GM18870 (cell line): Measurements from ENCODE around the gene KCTD6.

Experiments
- ATAC-seq: cut with Tn5 transposase; IDR thresholded peaks from one replicate; pipeline ENCODE4 v1.9.1; 2021; ENCODE audit warnings: moderate library complexity; ENCODE audit not compliant: unreplicated experiment

KCTD6 gene

GRCh38 chr3:58484722-58485069, 7.2 kb upstream of the KCTD6 start:
- no peak for ATAC-seq

GRCh38 chr3:58485801-58486435, 6.0 kb upstream of the KCTD6 start:
- no peak for ATAC-seq

- ATAC-seq, result no peak
Measured at GRCh38 chr3:58487140-58487886, 4.6 kb upstream of the KCTD6 start.

- no peak for ATAC-seq
Measured at GRCh38 chr3:58488967-58489366, 2.9 kb upstream of the KCTD6 start.

- no peak for ATAC-seq
Measured at GRCh38 chr3:58490860-58491501, 915 bp upstream of the KCTD6 start.

GRCh38 chr3:58492494-58492905, 604 bp downstream of the KCTD6 start:
- ATAC-seq, result no peak

GRCh38 chr3:58494107-58494506, 2.2 kb downstream of the KCTD6 start:
- no peak for ATAC-seq

GRCh38 chr3:58495101-58495500, 3.2 kb downstream of the KCTD6 start:
- no peak for ATAC-seq

GRCh38 chr3:58496206-58496857, 4.4 kb downstream of the KCTD6 start:
- no peak for ATAC-seq

- ATAC-seq, result no peak
Measured at GRCh38 chr3:58497097-58497496, 5.2 kb downstream of the KCTD6 start.

GRCh38 chr3:58502872-58503271, 11.0 kb downstream of the KCTD6 start:
- ATAC-seq, result no peak

GRCh38 chr3:58507356-58508078, 15.6 kb downstream of the KCTD6 start:
- ATAC-seq, result no peak

GRCh38 chr3:58508437-58508836, 16.5 kb downstream of the KCTD6 start:
- ATAC-seq, result no peak

- ATAC-seq, result no peak
Measured at GRCh38 chr3:58514405-58514804, 22.5 kb downstream of the KCTD6 start.

GRCh38 chr3:58518291-58518789, 26.4 kb downstream of the KCTD6 start:
- no peak for ATAC-seq

- no peak for ATAC-seq
Measured at GRCh38 chr3:58519668-58520402, 27.9 kb downstream of the KCTD6 start.

- ATAC-seq, result no peak
Measured at GRCh38 chr3:58520403-58521335, 28.8 kb downstream of the KCTD6 start.

- no peak for ATAC-seq
Measured at GRCh38 chr3:58521336-58521670, 29.4 kb downstream of the KCTD6 start.

GRCh38 chr3:58521917-58522631, 30.2 kb downstream of the KCTD6 start:
- no peak for ATAC-seq
